Small intestine (tissue), 7 donors: ENCODE measurements around the gene OPCML. TPM values are rescaled to one million over a fixed set of nuclear protein-coding genes. Genes with fewer than 3 reads are reported as not detected.

Experiments used
- DNase-seq, 2 donors: peaks; one replicate each; pipeline versions ENCODE4 v3.0.0 to v3.0.0-alpha.2; 2013
- FAIRE-seq: peaks from 2 replicates; lab custom pipeline; 2012; peaks lifted over from hg19 to GRCh38; lab: Jason Lieb, UNC
- H3K27ac ChIP-seq, 3 donors: one replicate each; pipeline ENCODE4 v1.5.1; 2013; ENCODE audit warnings: low read length in 2 of 3, mild to moderate bottlenecking in 2 of 3, control low read depth in 1 of 3, inconsistent platforms in 1 of 3, low read depth in 1 of 3, moderate library complexity in 1 of 3
- H3K27me3 ChIP-seq, 3 donors: one replicate each; pipeline ENCODE4 v1.6.1; 2013; ENCODE audit warnings: low read length in 3 of 3, inconsistent platforms in 1 of 3; ENCODE audit not compliant: control insufficient read depth in 3 of 3, insufficient read depth in 3 of 3
- H3K36me3 ChIP-seq, 3 donors: one replicate each; pipeline ENCODE4 v1.6.1; 2013; ENCODE audit warnings: low read length in 3 of 3, inconsistent platforms in 1 of 3, low read depth in 1 of 3, mild to moderate bottlenecking in 1 of 3, moderate library complexity in 1 of 3; ENCODE audit not compliant: control insufficient read depth in 3 of 3, insufficient read depth in 2 of 3
- H3K4me1 ChIP-seq, 3 donors: one replicate each; pipeline ENCODE4 v1.6.1; 2013; ENCODE audit warnings: low read length in 2 of 3, inconsistent platforms in 1 of 3, low read depth in 1 of 3, mild to moderate bottlenecking in 1 of 3, moderate library complexity in 1 of 3; ENCODE audit not compliant: control insufficient read depth in 3 of 3, insufficient read depth in 2 of 3
- H3K4me3 ChIP-seq, 3 donors: one replicate each; pipeline ENCODE4 v1.5.1; 2013; ENCODE audit warnings: low read length in 3 of 3, control low read depth in 1 of 3, inconsistent platforms in 1 of 3, low read depth in 1 of 3, mild to moderate bottlenecking in 1 of 3, moderate library complexity in 1 of 3
- H3K9me3 ChIP-seq, 2 donors: one replicate each; pipeline ENCODE4 v1.6.1; 2013; ENCODE audit warnings: low read depth in 1 of 2, low read length in 1 of 2; ENCODE audit not compliant: control insufficient read depth in 2 of 2, insufficient read depth in 1 of 2
- WGBS, 3 donors: extraction: QIAGEN DNeasy Blood & Tissue Kit; methylation state at CpG; one replicate each; pipeline ENCODE4 v1.1.7; 2013; 5-methylcytosine and 5-hydroxymethylcytosine counted together
- polyA plus RNA-seq, 4 donors: library from polyadenylated mRNA; stranded (reverse) in 3 of 4; unstranded in 1 of 4; fragments of 200-250 nt in 3 of 4; fragments of 120-200 nt in 1 of 4; gene quantifications; one replicate each; pipeline versions ENCODE4 v1.2.1 to v1.2.3, GENCODE V29; 2013
- donor health status: healthy with polysubstance abuse.
- donor health status: control.
- donor health status: control.
- donor health status: Bipolar disorder and iron deficiency.
- donor health status: healthy.

Gene OPCML
- polyA plus RNA-seq, 4 donors: 0.16 to 2.0 TPM; not detected in 2

- Histone ChIP-seq H3K9me3 (no peaks in the 10 kb centered on the region), H3K27me3 (no peaks in the 10 kb centered on the region), H3K36me3 (no peaks in the 10 kb centered on the region), H3K4me1 (no peaks in the 10 kb centered on the region), H3K4me3 (no peak overlapping the region), H3K27ac (no peak overlapping the region)
- FAIRE-seq (no peak), DNase-seq (no peak)
- 78 to 79% (median 79%) methylated on average over 6 of the region's 6 CpGs for WGBS, 3 donors
Measured at GRCh38 chr11:132427611-132428010, 1104.7 kb downstream of the OPCML start.

- Histone ChIP-seq H3K9me3 (no peaks in the 10 kb centered on the region), H3K27ac (no peak overlapping the region), H3K4me3 (no peak overlapping the region), H3K27me3 (no peaks in the 10 kb centered on the region), H3K36me3 (no peaks in the 10 kb centered on the region), H3K4me1 (no peaks in the 10 kb centered on the region)
- DNase-seq (no peak), FAIRE-seq (no peak)
- 67 to 84% (median 67%) methylated on average over 8 of the region's 8 CpGs for WGBS, 3 donors
Measured at GRCh38 chr11:132424433-132424832, 1107.9 kb downstream of the OPCML start.

GRCh38 chr11:132423266-132423665, 1109.0 kb downstream of the OPCML start:
- Histone ChIP-seq H3K4me3 (no peak overlapping the region), H3K36me3 (no peaks in the 10 kb centered on the region), H3K27ac (no peak overlapping the region), H3K9me3 (no peaks in the 10 kb centered on the region), H3K27me3 (no peaks in the 10 kb centered on the region), H3K4me1 (no peaks in the 10 kb centered on the region)
- 85 to 93% (median 92%) methylated on average over 4 of the region's 4 CpGs for WGBS, 3 donors
- no peak for DNase-seq
- FAIRE-seq: no peak

- no peaks in the 10 kb centered on the region for H3K36me3 ChIP-seq
- H3K27me3 ChIP-seq: no peaks in the 10 kb centered on the region
- DNase-seq (no peak), FAIRE-seq (no peak)
- WGBS, 3 donors: 85 to 94% (median 86%) methylated on average over 5 of the region's 5 CpGs
- H3K4me1 ChIP-seq: no peaks in the 10 kb centered on the region
- no peak overlapping the region for H3K27ac ChIP-seq
- no peak overlapping the region for H3K4me3 ChIP-seq
- H3K9me3 ChIP-seq: no peaks in the 10 kb centered on the region
Measured at GRCh38 chr11:132422722-132423121, 1109.6 kb downstream of the OPCML start.

- no peak overlapping the region for H3K4me3 ChIP-seq
- no peaks in the 10 kb centered on the region for H3K9me3 ChIP-seq
- no peak for DNase-seq
- H3K36me3 ChIP-seq: no peaks in the 10 kb centered on the region
- no peak overlapping the region for H3K27ac ChIP-seq
- no peak for FAIRE-seq
- no peaks in the 10 kb centered on the region for H3K4me1 ChIP-seq
- 54 to 87% (median 76%) methylated on average over 2 of the region's 2 CpGs for WGBS, 3 donors
- H3K27me3 ChIP-seq: no peaks in the 10 kb centered on the region
Measured at GRCh38 chr11:132421555-132421954, 1110.7 kb downstream of the OPCML start.

- no peaks in the 10 kb centered on the region for H3K9me3 ChIP-seq
- no peak overlapping the region for H3K4me3 ChIP-seq
- H3K36me3 ChIP-seq: no peaks in the 10 kb centered on the region
- DNase-seq: no peak
- no peak overlapping the region for H3K27ac ChIP-seq
- no peaks in the 10 kb centered on the region for H3K27me3 ChIP-seq
- H3K4me1 ChIP-seq: no peaks in the 10 kb centered on the region
- WGBS, 3 donors: 62 to 72% (median 70%) methylated on average over 6 of the region's 6 CpGs
- FAIRE-seq: no peak
Measured at GRCh38 chr11:132414451-132414850, 1117.8 kb downstream of the OPCML start.

GRCh38 chr11:132410383-132410782, 1121.9 kb downstream of the OPCML start:
- no peaks in the 10 kb centered on the region for H3K36me3 ChIP-seq
- WGBS, 3 donors: 80 to 97% (median 94%) methylated on average over 2 of the region's 2 CpGs
- no peak for DNase-seq

GRCh38 chr11:132409573-132410355, 1122.5 kb downstream of the OPCML start:
- H3K27me3 ChIP-seq: no peaks in the 10 kb centered on the region
- DNase-seq (no peak), FAIRE-seq (no peak)
- no peaks in the 10 kb centered on the region for H3K9me3 ChIP-seq
- no peak overlapping the region for H3K27ac ChIP-seq
- 64 to 75% (median 74%) methylated on average over 3 of the region's 3 CpGs for WGBS, 3 donors
- H3K4me3 ChIP-seq: no peak overlapping the region
- H3K4me1 ChIP-seq: no peaks in the 10 kb centered on the region
- H3K36me3 ChIP-seq: no peaks in the 10 kb centered on the region

More at GRCh38 chr11:132410383-132410782, 1121.9 kb downstream of the OPCML start:
- Histone ChIP-seq H3K27ac (no peak overlapping the region), H3K4me1 (no peaks in the 10 kb centered on the region), H3K4me3 (no peak overlapping the region), H3K9me3 (no peaks in the 10 kb centered on the region), H3K27me3 (no peaks in the 10 kb centered on the region)
- no peak for FAIRE-seq

- H3K27ac ChIP-seq: no peak overlapping the region
- H3K36me3 ChIP-seq: no peaks in the 10 kb centered on the region
- H3K4me1 ChIP-seq: no peaks in the 10 kb centered on the region
- DNase-seq: no peak
- H3K4me3 ChIP-seq: no peak overlapping the region
- H3K9me3 ChIP-seq: no peaks in the 10 kb centered on the region
- no peak for FAIRE-seq
- H3K27me3 ChIP-seq: no peaks in the 10 kb centered on the region
- 41 to 71% (median 55%) methylated on average over 1 of the region's 1 CpG for WGBS, 3 donors
Measured at GRCh38 chr11:132408877-132409276, 1123.4 kb downstream of the OPCML start.
